Esophagus muscularis mucosa (tissue), 4 donors: ENCODE results near the gene UBAC1. TPM values are rescaled to one million over a fixed set of nuclear protein-coding genes. Genes with fewer than 3 reads are reported as not detected.

Experiments
- DNase-seq: peaks from one replicate; pipeline ENCODE4 v3.0.0-alpha.2; 2017; ENCODE audit errors: extremely low spot score
- H3K27ac ChIP-seq, 4 donors: fragments of 200-600 bp; sonication (generic); replicated peaks in 1 of 4; 1 replicate in 3 of 4; 2 replicates in 1 of 4; pipeline ENCODE4 v1.5.1; 2016 to 2019; ENCODE audit warnings: mild to moderate bottlenecking in 1 of 4
- H3K27me3 ChIP-seq, 4 donors: fragments of 200-600 bp; sonication (generic); one replicate each; pipeline versions ENCODE4 v1.5.1 to v1.6.0; 2016 to 2019
- H3K36me3 ChIP-seq, 4 donors: fragments of 200-600 bp; sonication (generic); one replicate each; pipeline ENCODE4 v1.5.1; 2016 to 2019
- H3K4me1 ChIP-seq, 4 donors: fragments of 200-600 bp; sonication (generic); one replicate each; pipeline ENCODE4 v1.5.1; 2016 to 2019
- H3K4me3 ChIP-seq, 4 donors: fragments of 200-600 bp; sonication (generic); 1 replicate in 2 of 4; 2 replicates in 2 of 4; pipeline ENCODE4 v1.5.1; 2016 to 2019; ENCODE audit warnings: mild to moderate bottlenecking in 4 of 4, moderate library complexity in 1 of 4
- H3K9me3 ChIP-seq, 4 donors: fragments of 200-600 bp; sonication (generic); 1 replicate in 3 of 4; 2 replicates in 1 of 4; pipeline ENCODE4 v1.5.1; 2016 to 2019
- CTCF ChIP-seq, 3 experiments: fragments of 200-600 bp in 2 of 3; fragments of 450-650 bp in 1 of 3; sonication (generic) in 2 of 3; IDR thresholded peaks; one replicate each; pipeline ENCODE4 v1.5.1; 2017 to 2019; ENCODE audit warnings: antibody characterized with exemption in 3 of 3, mild to moderate bottlenecking in 2 of 3, moderate library complexity in 1 of 3
- EP300 ChIP-seq: sonication (generic); formaldehyde crosslinking; IDR thresholded peaks from one replicate; pipeline ENCODE4 v1.6.1; 2017; ENCODE audit warnings: antibody characterized with exemption
- POLR2A ChIP-seq: fragments of 450-650 bp; IDR thresholded peaks from one replicate; pipeline ENCODE4 v1.6.1; 2017; ENCODE audit warnings: antibody characterized with exemption, moderate library complexity, mild to moderate bottlenecking, low read depth
- POLR2AphosphoS5 ChIP-seq, 2 donors: sonication (generic); formaldehyde crosslinking; IDR thresholded peaks; one replicate each; pipeline ENCODE4 v1.6.1; 2017; ENCODE audit warnings: antibody characterized with exemption in 2 of 2
- WGBS: methylation state at CpG from one replicate; pipeline ENCODE4 v1.1.5; 2018; 5-methylcytosine and 5-hydroxymethylcytosine counted together
- intact Hi-C: fragments of 100-400 bp; cut with DNase I; formaldehyde crosslinking; loops from one replicate; pipeline ENCODE4 v1.15.1; 2023
- total RNA-seq, 4 donors: library from RNA; depleted of rRNA; stranded (reverse); fragments of >200 nt; gene quantifications; one replicate each; pipeline versions ENCODE4 v1.1.0 to v1.2.1, GENCODE V29; 2016

UBAC1 gene
- total RNA-seq, 4 donors from 2014 or later, result 61.6 to 77.2 (median 67.3) TPM

- peaks cover 27 to 42% (median 31%) of the 10 kb centered on the region in 4 donors for H3K4me1 ChIP-seq
- H3K4me3 ChIP-seq, result peak overlapping the region in 2 of 4 donors; percentile 98 to 99
- intact Hi-C loops, result loop anchor here (2.0 kb wide), 1 partner anchor 55 kb away; the partner anchor contains the start of gene CAMSAP1
- no peaks in the 10 kb centered on the region for H3K36me3 ChIP-seq
- peak overlapping the region in 1 of 4 donors; percentile 43 for H3K27ac ChIP-seq
- DNase-seq, result no peak
- H3K27me3 ChIP-seq, result no peaks in the 10 kb centered on the region
- TF ChIP-seq EP300 (no peak), POLR2AphosphoS5 (IDR thresholded peaks at IDR 0.05) (no peak), CTCF (IDR thresholded peaks at IDR 0.05) (no peak), POLR2A (no peak)
- no peaks in the 10 kb centered on the region for H3K9me3 ChIP-seq
- WGBS, result 48% methylated on average over 15 of the region's 15 CpGs
These were observed 880 bp upstream of the UBAC1 start for GRCh38 chr9:135961811-135962695.

- no peak for TF ChIP-seq EP300
- peak in 1 of 2 donors; percentile 54 for TF ChIP-seq POLR2AphosphoS5 (IDR thresholded peaks at IDR 0.05)
- no peak for TF ChIP-seq CTCF (IDR thresholded peaks at IDR 0.05)
- peak; percentile 24 for TF ChIP-seq POLR2A
- H3K36me3 ChIP-seq, result no peaks in the 10 kb centered on the region
- no peaks in the 10 kb centered on the region for H3K27me3 ChIP-seq
- no peaks in the 10 kb centered on the region for H3K9me3 ChIP-seq
- intact Hi-C loops, result loop anchor here (2.0 kb wide), 1 partner anchor 54 kb away; the partner anchor contains the start of gene CAMSAP1
- peak overlapping the region; percentile 93 to 95 (median 95) for H3K27ac ChIP-seq
- WGBS, result 4% methylated on average over 28 of the region's 74 CpGs
- peak overlapping the region; percentile 86 to 99 (median 96) for H3K4me3 ChIP-seq
- no peak for DNase-seq
- peaks cover 27 to 52% (median 38%) of the 10 kb centered on the region in 4 donors for H3K4me1 ChIP-seq
These were observed 529 bp downstream of the UBAC1 start for GRCh38 chr9:135960411-135961276.

GRCh38 chr9:135959814-135960213 is 1.4 kb downstream of the UBAC1 start:
- H3K9me3 ChIP-seq, result no peaks in the 10 kb centered on the region
- peaks cover 27 to 52% (median 38%) of the 10 kb centered on the region in 4 donors for H3K4me1 ChIP-seq
- intact Hi-C loops, result loop anchor here (2.0 to 10.0 kb wide), 2 partner anchors 53 to 95 kb away; partner anchors contain the start of gene CAMSAP1
- TF ChIP-seq CTCF (IDR thresholded peaks at IDR 0.05) (no peak), EP300 (no peak), POLR2AphosphoS5 (IDR thresholded peaks at IDR 0.05) (no peak), POLR2A (no peak)
- 45% methylated on average over 9 of the region's 9 CpGs for WGBS
- peak overlapping the region; percentile 86 to 99 (median 96) for H3K4me3 ChIP-seq
- H3K27ac ChIP-seq, result peak overlapping the region; percentile 93 to 95 (median 95)
- peaks cover 0 to 8% (median under 1%) of the 10 kb centered on the region in 4 donors for H3K36me3 ChIP-seq
- H3K27me3 ChIP-seq, result no peaks in the 10 kb centered on the region
- DNase-seq, result no peak

GRCh38 chr9:135958485-135958884 is 2.7 kb downstream of the UBAC1 start:
- no peaks in the 10 kb centered on the region for H3K27me3 ChIP-seq
- H3K4me3 ChIP-seq, result no peak overlapping the region
- WGBS, result 71% methylated on average over 12 of the region's 12 CpGs
- TF ChIP-seq POLR2A, result no peak
- peak in 1 of 2 donors; percentile 6 for TF ChIP-seq POLR2AphosphoS5 (IDR thresholded peaks at IDR 0.05)
- TF ChIP-seq CTCF (IDR thresholded peaks at IDR 0.05), result no peak
- no peak overlapping the region for H3K27ac ChIP-seq
- peaks cover 4 to 21% (median 14%) of the 10 kb centered on the region in 4 donors for H3K36me3 ChIP-seq
- no peak for DNase-seq
- H3K9me3 ChIP-seq, result no peaks in the 10 kb centered on the region
- peaks cover 27 to 52% (median 38%) of the 10 kb centered on the region in 4 donors for H3K4me1 ChIP-seq
- intact Hi-C loops, result loop anchor here (10.0 kb wide), 1 partner anchor 94 kb away; no protein-coding TSS in a partner anchor
